NOMO-1 (cell line): Measurements from ENCODE around the gene CAMK2N1.
"Not testable (repeated sequence)": the region's sequence is repeated elsewhere in the genome, so short reads cannot be mapped to it uniquely, and the experiment has no call there.

Experiments
- DNase-seq, 2 experiments: peaks; one replicate each; lab custom pipeline; 2025; ENCODE audit not compliant: unreplicated experiment in 2 of 2; lab: John Stamatoyannopoulos, UW

Gene CAMK2N1

DNA sequence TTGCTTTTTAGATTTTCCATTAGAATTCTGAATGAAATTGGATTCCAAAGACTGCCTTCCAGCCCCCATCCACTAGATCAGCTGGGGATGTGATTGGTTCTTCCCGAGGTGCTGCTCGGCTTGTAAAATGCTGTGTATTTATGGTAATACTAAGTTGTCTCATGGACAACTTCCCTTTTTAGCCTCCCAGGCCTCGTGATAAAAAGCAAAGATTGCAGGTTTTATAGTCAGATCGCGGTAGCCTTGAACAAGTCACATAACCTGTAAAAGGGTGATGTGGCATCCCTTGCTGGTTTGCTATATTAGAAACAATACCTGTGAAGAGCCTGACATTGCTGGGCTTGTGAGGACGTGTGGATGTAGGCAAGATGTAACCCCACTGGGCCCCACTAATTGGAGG is 11.5 kb upstream of the CAMK2N1 start:
- peak in 1 of 2 experiments; percentile 14 for DNase-seq

DNA sequence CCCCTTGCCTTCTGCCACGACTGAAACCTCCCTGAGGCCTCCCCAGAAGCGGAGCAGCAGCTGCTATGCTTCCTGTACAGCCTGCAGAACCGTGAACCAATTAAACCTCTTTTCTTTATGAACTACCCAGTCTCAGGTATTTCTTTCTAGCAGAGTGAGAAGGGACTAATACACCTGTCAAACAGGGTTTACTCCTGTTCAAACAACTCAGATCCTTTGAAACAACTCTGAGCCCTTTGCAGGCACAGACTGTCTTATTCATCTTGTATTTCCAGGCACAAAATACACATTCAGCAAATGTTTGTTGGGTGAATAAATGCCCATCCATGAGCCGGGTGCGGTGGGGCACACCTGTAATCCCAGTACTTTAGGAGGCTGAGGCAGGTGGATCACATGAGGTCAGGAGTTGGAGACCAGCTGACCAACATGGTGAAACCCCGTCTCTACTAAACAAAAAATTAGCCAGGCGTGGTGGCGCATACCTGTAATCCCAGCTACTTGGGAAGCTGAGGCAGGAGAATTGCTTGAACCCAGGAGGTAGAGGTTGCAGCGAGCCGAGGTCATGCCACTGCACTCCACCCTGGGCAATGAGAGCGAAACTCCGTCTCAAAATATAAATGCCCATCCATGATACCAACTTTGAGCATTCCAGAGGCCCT is 10.8 kb upstream of the CAMK2N1 start:
- not testable (repeated sequence) for DNase-seq

DNA sequence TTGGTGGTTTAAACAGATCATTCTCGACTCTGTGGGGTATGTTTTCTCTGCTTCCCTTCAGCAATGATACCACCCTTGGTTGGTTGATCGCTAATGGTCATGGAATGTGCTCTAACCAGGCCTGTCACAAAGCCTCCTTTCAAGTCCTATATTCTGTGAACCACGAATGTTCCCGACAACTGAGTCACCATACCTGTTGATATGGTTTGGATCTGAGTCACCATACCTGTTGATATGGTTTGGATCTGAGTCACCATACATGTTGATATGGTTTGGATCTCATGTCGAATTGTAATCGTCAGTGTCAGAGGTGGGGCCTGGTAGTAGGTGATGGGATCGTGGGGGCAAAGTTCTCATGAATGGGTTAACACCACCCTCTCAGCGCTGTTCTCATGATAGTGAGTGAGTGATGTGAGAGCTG is 10.2 kb upstream of the CAMK2N1 start:
- DNase-seq, result no peak

DNA sequence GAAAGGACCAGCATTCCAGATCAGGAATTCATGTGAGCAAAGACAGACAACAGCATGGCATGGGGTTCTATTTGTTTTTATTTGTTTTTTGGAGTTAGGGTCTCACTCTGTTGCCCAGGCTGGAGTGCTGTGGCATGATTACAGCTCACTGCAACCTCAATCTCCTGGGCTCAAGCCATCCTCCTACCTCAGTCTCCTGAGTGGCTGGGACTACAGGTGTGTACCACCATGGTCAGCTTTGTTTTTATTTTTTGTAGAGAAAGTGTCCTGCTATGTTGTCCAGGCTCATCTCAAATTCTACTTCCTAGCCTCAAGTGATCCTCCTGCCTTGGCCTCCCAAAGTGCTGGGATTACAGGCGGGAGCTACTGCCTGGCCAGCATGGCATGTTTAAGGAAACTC is 9.7 kb upstream of the CAMK2N1 start:
- no peak for DNase-seq

DNA sequence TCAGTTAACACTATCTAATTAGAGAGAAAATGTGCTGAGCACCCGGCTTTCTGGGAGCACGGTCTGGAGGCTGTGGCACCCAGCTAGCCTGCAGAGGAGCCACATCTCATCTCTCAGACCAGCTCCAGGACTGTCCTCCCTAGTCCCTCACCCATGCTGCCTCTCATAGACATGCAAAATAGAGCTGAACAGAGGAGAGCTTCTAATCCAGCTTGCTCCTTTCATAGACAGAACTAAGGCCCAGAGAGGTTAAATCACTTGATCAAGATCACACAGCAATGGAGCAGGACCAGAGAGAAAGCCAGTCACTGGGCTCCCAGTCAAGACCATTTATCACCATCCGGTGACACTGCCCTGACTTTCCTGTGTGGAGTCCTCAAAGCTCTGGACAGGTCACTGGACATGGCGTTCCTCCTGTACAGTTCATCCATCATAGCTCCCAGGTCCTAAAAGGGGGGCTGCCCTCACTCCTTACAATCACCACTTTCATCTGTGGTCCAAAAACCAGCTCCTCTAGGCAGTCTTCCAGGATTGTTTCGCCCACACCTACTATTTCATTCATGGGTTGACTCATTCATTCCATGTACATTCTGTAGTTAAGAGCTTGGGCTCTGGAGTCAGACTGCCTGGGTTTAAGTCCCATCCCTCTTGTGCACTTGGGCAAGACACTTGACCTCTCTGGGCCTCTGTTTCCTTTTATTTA is 8.8 kb upstream of the CAMK2N1 start:
- no peak for DNase-seq

GRCh38 chr1:20493839-20494608 is 8.0 kb upstream of the CAMK2N1 start:
- DNase-seq, result peak; percentile 73 to 82

GRCh38 chr1:20493309-20493708 is 7.3 kb upstream of the CAMK2N1 start:
- peak in 1 of 2 experiments; percentile 48 for DNase-seq

GRCh38 chr1:20492751-20493150 is 6.7 kb upstream of the CAMK2N1 start:
- DNase-seq, result no peak

- DNase-seq, result no peak
These were observed 5.9 kb upstream of the CAMK2N1 start for GRCh38 chr1:20491866-20492265.

GRCh38 chr1:20491178-20491577 is 5.2 kb upstream of the CAMK2N1 start:
- no peak for DNase-seq

GRCh38 chr1:20487236-20487590 is 1.2 kb upstream of the CAMK2N1 start:
- no peak for DNase-seq

DNA sequence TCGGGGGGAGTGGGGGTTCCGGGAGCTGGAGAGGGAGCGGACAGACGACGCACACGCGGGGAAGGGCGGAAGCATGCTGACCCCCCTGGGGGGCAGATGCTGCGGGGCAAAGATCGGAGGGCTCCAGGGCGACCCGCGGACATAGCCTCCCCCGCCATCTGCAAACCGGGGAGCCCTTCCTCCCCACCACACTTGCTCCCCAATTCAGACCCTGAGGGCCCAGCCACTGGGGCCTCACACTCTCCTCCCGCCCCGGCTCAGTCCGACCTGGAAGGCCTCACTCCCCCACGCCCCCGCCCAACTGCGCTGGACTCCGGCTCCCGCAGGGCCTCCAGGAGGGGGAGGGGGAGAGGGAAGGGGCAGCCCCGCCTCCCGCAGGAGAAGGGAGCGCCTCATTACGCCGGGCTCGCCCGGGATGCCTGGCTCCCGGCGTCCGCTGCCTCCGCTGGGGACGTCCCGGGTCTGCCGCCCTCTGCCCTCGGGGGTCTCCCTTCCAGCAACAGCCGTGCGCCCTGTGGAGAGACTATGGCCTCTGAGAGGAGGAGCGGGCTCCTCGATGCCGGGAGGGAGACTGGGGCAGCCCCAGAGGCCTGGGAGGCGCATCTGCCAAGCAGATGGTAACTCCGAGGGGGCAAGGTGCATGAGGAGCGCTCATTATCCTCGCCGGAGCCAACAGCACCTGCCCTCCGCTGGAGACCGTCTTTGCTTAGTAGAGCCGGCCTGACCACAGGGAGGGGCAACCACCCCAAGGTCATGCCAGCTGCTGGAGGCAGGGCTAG is 636 bp upstream of the CAMK2N1 start:
- no peak for DNase-seq

DNA sequence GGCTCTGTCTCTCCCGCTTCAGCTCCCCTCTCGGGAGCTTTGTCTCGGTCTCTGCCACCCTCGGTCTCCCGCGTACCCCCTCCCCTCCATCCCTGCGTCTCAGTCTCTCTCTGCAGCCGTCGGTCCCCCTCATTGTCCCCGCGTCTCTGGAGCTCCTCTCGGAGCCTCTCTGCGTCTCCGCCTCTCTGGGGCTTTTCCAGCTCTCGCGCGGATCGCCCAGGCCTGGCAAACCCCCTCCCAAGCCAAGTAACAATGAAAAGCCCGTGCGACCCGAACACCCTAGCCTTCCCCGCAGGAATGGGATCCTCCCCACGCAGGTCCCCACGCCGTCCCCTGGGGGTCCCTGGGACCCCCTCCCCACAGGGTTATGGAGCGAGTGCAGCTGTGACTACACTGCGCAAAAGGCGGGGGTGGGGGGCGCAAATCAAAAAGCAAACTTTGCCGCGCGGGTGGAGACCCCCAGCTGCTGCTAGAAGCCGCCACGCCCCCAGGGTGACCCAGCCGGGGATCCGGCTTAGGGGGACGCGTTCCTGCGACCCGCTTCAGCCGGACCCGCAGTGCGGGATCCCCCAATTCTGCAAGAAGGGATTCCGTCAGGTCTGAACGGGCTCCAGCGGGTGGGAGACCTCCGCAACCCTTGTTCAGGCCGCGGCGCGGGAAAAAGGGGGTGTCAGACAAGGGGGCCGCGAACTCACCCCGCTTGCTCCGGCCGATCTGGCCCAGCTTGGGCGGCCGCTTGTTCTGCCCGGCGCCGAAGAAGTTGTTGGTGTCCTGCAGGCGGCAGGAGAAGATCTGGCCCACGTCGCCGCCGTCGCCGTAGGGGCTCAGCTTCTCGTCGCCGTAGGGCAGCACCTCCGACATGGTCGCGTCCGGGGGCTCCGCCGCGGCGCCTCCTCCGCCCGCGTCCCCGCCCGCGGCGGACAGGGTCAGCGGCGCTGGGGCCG is 1.2 kb downstream of the CAMK2N1 start:
- no peak for DNase-seq

DNA sequence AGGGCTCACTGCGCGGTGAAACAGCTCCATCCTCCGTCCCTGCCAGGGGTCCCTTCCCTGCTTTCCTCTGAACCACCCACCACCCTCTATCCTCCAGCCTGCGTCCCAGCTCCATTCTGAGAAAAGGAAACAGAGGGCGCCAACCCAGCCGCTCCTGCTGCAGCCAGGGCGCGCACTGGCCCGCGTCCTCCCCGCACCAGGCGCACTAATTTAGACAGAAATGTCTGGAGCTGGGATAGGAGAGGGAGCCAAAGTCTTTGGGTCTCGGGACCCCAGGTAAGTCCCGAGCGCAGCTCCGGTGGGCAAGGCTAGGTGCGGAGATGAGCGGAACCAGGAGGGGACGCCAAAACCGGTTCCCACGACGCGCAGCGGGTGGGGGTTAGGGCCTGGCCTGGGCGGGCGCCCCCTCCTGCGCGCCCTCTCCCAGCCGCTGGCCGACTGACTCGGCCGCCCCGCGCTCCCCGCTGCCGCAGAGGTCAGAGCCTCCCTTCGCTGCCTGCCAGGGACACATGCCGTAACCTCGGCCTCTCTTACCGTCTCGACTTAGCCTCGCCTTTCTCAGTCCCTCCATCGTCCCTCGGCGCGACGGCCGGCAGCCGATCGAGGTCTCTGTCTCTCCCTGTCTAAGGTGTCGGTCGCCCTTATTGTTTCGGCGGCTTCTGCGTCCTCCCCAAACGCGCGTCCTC is 2.0 kb downstream of the CAMK2N1 start:
- no peak for DNase-seq

DNA sequence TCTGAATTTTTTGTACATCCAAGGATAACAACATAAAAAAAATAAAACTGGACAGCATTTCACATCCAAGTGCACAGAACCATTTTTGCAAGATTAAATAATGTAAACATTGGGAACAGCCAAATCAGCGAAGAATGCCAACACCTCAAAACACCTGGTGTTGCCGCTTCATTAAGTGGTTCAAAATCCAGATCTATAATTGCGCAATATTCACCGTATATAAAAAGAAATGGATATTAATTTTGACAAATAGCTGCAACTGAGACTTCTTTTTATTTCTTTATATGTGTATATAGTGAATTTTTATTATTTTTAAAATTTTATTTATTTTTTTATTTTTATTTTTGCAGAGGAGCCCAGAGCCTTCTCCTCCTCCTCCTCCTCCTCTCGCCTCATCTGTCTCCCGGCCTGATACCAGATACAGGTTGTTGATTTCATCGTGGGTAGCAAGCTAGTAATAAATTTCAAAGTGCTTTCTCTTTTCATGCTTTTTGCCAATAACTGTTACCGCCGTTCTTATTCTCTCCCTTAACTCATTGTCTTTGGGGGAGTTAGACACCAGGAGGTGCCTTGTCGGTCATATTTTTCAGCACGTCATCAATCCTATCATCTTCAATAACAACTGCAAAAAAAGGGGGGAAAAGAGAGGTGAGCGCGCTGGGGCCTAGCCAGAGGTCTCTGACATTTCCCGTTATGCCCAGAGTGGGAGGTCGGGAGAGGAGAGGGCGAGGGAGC is 2.7 kb downstream of the CAMK2N1 start:
- no peak for DNase-seq

GRCh38 chr1:20481643-20482498 is 4.1 kb downstream of the CAMK2N1 start:
- DNase-seq, result no peak

- DNase-seq, result no peak
These were observed 4.9 kb downstream of the CAMK2N1 start for GRCh38 chr1:20480951-20481617.
